CD14-positive monocyte (primary cell): ENCODE data around the gene HSPG2. TPM values are rescaled to one million over a fixed set of nuclear protein-coding genes. Genes with fewer than 3 reads are reported as not detected.

Experiments
- DNase-seq, 3 donors: peaks; one replicate each; pipeline ENCODE4 v3.0.0-alpha.2; 2011 to 2022
- H2AFZ ChIP-seq: 2 replicates; pipeline ENCODE4 v1.6.0; 2012; ENCODE audit warnings: mild to moderate bottlenecking, low read depth, low read length, inconsistent platforms; ENCODE audit not compliant: insufficient read depth, poor library complexity, severe bottlenecking
- H3K27ac ChIP-seq, 2 donors: 1 replicate in 1 of 2; 2 replicates in 1 of 2; pipeline ENCODE4 v1.5.1; 2012 to 2013; ENCODE audit warnings: low read length in 2 of 2, control low read depth in 1 of 2, inconsistent platforms in 1 of 2, low read depth in 1 of 2, mild to moderate bottlenecking in 1 of 2
- H3K27me3 ChIP-seq, 2 donors: one replicate each; pipeline versions ENCODE4 v1.6.0 to v1.6.1; 2011 to 2013; ENCODE audit warnings: low read length in 2 of 2; ENCODE audit not compliant: control insufficient read depth in 2 of 2, insufficient read depth in 2 of 2
- H3K36me3 ChIP-seq, 2 donors: replicated peaks in 1 of 2; 1 replicate in 1 of 2; 2 replicates in 1 of 2; pipeline versions ENCODE4 v1.5.1 to v1.6.1; 2012 to 2013; ENCODE audit warnings: low read length in 2 of 2, control low read depth in 1 of 2, inconsistent platforms in 1 of 2, mild to moderate bottlenecking in 1 of 2; ENCODE audit not compliant: insufficient read depth in 2 of 2, control insufficient read depth in 1 of 2
- H3K4me1 ChIP-seq, 2 donors: 1 replicate in 1 of 2; 2 replicates in 1 of 2; pipeline versions ENCODE4 v1.5.1 to v1.6.1; 2012 to 2013; ENCODE audit warnings: low read length in 2 of 2, control low read depth in 1 of 2, inconsistent platforms in 1 of 2, mild to moderate bottlenecking in 1 of 2, moderate library complexity in 1 of 2; ENCODE audit not compliant: insufficient read depth in 2 of 2, control insufficient read depth in 1 of 2
- H3K4me2 ChIP-seq: replicated peaks from 2 replicates; pipeline ENCODE3; 2012; ENCODE audit warnings: low read length, moderate library complexity, mild to moderate bottlenecking; ENCODE audit not compliant: poor library complexity, severe bottlenecking; ENCODE audit errors: extremely low read depth
- H3K4me3 ChIP-seq, 3 experiments: fragments of 200-600 bp in 1 of 3; sonication (generic) in 1 of 3; replicated peaks in 1 of 3; 1 replicate in 2 of 3; 2 replicates in 1 of 3; pipeline ENCODE4 v1.5.1; 2011 to 2013; ENCODE audit warnings: low read length in 3 of 3, mild to moderate bottlenecking in 3 of 3, control low read depth in 2 of 3, low read depth in 2 of 3, inconsistent platforms in 1 of 3, moderate library complexity in 1 of 3
- H3K79me2 ChIP-seq: 2 replicates; pipeline ENCODE4 v1.6.0; 2012; ENCODE audit warnings: mild to moderate bottlenecking, control low read depth, inconsistent platforms, low read length, moderate library complexity; ENCODE audit not compliant: insufficient read depth
- H3K9ac ChIP-seq: 2 replicates; pipeline ENCODE4 v1.6.0; 2017; ENCODE audit warnings: low read length, mild to moderate bottlenecking; ENCODE audit not compliant: insufficient read depth, poor library complexity, severe bottlenecking
- H3K9me3 ChIP-seq, 2 donors: replicated peaks in 1 of 2; 1 replicate in 1 of 2; 2 replicates in 1 of 2; pipeline versions ENCODE4 v1.5.1 to v1.6.1; 2012 to 2013; ENCODE audit warnings: low read length in 2 of 2, control low read depth in 1 of 2; ENCODE audit not compliant: control insufficient read depth in 1 of 2, insufficient read depth in 1 of 2
- H4K20me1 ChIP-seq: 2 replicates; pipeline ENCODE4 v1.6.0; 2012; ENCODE audit warnings: mild to moderate bottlenecking, low read length, control low read depth, moderate library complexity; ENCODE audit not compliant: insufficient read depth
- H3K27ac Mint-ChIP-seq, 7 donors: one replicate each; pipeline ENCODE4 v1.8.0; 2020; ENCODE audit warnings: mild to moderate bottlenecking in 7 of 7, mixed read lengths in 7 of 7, moderate library complexity in 6 of 7, inconsistent platforms in 2 of 7
- H3K27me3 Mint-ChIP-seq, 3 donors: one replicate each; pipeline ENCODE4 v1.8.0; 2021 to 2022; ENCODE audit warnings: low read depth in 3 of 3, mild to moderate bottlenecking in 3 of 3, mixed read lengths in 3 of 3, moderate library complexity in 3 of 3, inconsistent platforms in 1 of 3
- H3K36me3 Mint-ChIP-seq, 2 donors: one replicate each; pipeline ENCODE4 v1.8.0; 2020; ENCODE audit warnings: mixed read lengths in 2 of 2, inconsistent platforms in 1 of 2, mild to moderate bottlenecking in 1 of 2
- H3K4me1 Mint-ChIP-seq: one replicate; pipeline ENCODE4 v1.8.0; 2020; ENCODE audit warnings: mild to moderate bottlenecking, mixed read lengths
- H3K4me3 Mint-ChIP-seq, 2 donors: one replicate each; pipeline ENCODE4 v1.8.0; 2020; ENCODE audit warnings: mild to moderate bottlenecking in 2 of 2, mixed read lengths in 2 of 2, moderate library complexity in 1 of 2
- H3K9me3 Mint-ChIP-seq, 7 donors: one replicate each; pipeline ENCODE4 v1.8.0; 2020 to 2022; ENCODE audit warnings: mixed read lengths in 7 of 7, mild to moderate bottlenecking in 6 of 7, moderate library complexity in 6 of 7, inconsistent platforms in 2 of 7
- WGBS: methylation state at CpG from one replicate; pipeline ENCODE4 v1.1.5; 2013; ENCODE audit warnings: missing lambda C conversion rate; ENCODE audit not compliant: insufficient coverage; 5-methylcytosine and 5-hydroxymethylcytosine counted together
- intact Hi-C, 2 donors: fragments of 100-400 bp; cut with micrococcal nuclease; formaldehyde crosslinking; loops; one replicate each; pipeline versions ENCODE4 v1.15.0 to v1.15.1; 2023
- polyA plus RNA-seq, 3 donors: library from polyadenylated mRNA; depleted of rRNA in 1 of 3; unstranded in 2 of 3; stranded (reverse) in 1 of 3; fragments of 300-500 nt in 2 of 3; fragments of >200 nt in 1 of 3; fragmentation: Illumina TruSeq in 2 of 3; gene quantifications; 1 replicate in 2 of 3; 2 replicates in 1 of 3; pipeline ENCODE4 v1.2.3, GENCODE V29; 2012 to 2021
- TF ChIP-seq, protein P1 (sequence below): fragments of 200-600 bp; IDR thresholded peaks from one replicate; pipeline ENCODE4 v1.8.0; 2022; ENCODE audit warnings: antibody characterized with exemption, mild to moderate bottlenecking

Gene HSPG2
- polyA plus RNA-seq, 3 donors, result 0.44 TPM; not detected in 2

DNA sequence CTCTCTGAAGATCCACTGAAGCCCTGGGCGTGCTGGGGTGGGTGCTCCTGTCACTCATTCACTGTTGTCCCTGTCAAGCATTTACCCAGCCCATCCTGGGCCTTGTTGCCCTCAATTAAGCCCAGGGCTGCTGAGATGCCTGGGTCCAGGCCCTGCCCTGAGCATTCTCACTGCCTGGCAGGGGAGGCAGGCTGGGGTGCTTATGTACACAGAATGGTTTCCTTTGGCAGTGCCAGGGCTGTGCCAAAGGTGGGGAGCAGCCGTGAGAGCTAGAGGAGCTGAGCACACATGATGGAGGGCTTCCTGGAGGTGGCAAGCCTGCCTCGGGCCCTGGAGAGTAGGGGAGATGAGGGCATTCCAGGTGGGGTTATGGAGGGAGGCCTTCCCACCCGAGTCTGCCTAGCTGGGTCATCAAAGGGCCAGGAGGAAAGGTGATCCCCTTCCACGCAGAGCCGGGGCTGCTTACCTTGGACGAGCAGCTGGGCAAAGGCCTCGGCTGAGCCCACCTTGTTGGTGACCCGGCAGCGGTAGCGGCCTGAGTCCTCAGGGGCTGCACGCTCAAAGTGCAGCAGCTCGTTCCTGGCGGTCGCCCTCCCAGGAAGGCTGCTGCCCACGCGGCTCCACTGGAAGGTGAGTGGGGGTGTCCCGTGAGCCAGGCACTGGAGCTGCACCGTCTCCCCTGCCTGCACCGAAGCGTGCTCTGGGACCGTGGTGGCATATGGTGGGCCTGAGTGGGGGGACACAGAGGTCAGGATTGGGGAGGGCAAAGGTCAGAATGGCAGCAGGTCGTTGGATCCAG, 98.6 kb downstream of the HSPG2 start:
- H3K4me1 ChIP-seq, result no peaks in the 10 kb centered on the region
- 93% methylated on average over 23 of the region's 23 CpGs for WGBS
- H3K9me3 Mint-ChIP-seq, result peaks cover 5 to 15% (median 13%) of the 10 kb centered on the region in 7 donors
- H3K79me2 ChIP-seq, result no peaks in the 10 kb centered on the region
- H3K27me3 Mint-ChIP-seq, result peaks cover 0 to 2% (median 2%) of the 10 kb centered on the region in 3 donors
- intact Hi-C loops, result no loop called here
- H3K4me2 ChIP-seq, result no peak overlapping the region
- no peak overlapping the region for H2AFZ ChIP-seq
- no peak overlapping the region for H3K9ac ChIP-seq
- H3K27ac ChIP-seq, result no peak overlapping the region
- no peaks in the 10 kb centered on the region for H3K36me3 ChIP-seq
- no peak overlapping the region for H3K4me3 Mint-ChIP-seq
- no peaks in the 10 kb centered on the region for H4K20me1 ChIP-seq
- peaks cover 1 to 9% of the 10 kb centered on the region in 2 donors for H3K36me3 Mint-ChIP-seq
- no peak overlapping the region for H3K4me3 ChIP-seq
- peak overlapping the region in 1 of 7 donors; percentile 46 for H3K27ac Mint-ChIP-seq
- no peaks in the 10 kb centered on the region for H3K4me1 Mint-ChIP-seq
- no peaks in the 10 kb centered on the region for H3K27me3 ChIP-seq
- TF ChIP-seq, protein P1, sequence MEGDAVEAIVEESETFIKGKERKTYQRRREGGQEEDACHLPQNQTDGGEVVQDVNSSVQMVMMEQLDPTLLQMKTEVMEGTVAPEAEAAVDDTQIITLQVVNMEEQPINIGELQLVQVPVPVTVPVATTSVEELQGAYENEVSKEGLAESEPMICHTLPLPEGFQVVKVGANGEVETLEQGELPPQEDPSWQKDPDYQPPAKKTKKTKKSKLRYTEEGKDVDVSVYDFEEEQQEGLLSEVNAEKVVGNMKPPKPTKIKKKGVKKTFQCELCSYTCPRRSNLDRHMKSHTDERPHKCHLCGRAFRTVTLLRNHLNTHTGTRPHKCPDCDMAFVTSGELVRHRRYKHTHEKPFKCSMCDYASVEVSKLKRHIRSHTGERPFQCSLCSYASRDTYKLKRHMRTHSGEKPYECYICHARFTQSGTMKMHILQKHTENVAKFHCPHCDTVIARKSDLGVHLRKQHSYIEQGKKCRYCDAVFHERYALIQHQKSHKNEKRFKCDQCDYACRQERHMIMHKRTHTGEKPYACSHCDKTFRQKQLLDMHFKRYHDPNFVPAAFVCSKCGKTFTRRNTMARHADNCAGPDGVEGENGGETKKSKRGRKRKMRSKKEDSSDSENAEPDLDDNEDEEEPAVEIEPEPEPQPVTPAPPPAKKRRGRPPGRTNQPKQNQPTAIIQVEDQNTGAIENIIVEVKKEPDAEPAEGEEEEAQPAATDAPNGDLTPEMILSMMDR, result no peak
- peaks cover 7 to 13% of the 10 kb centered on the region in 2 donors for H3K9me3 ChIP-seq
- DNase-seq, result no peak

DNA sequence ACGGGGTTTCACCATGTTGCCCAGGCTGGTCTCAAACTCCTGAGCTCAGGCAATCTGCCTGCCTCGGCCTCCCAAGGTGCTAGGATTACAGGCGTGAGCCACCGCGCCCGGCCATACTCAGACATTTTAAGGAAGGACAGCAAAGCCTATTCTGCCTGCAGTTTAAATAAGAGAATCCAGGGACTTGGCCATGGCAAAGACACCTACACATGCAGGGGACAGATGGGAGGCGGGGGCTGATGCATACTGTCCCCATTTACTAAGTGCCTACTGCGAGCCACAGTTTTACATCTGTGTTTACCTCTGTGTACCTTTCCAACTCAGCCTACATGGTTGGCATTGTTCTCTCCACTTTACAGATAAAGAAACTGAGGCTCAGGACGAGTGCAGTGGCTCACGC, 99.6 kb downstream of the HSPG2 start:
- Mint-ChIP-seq H3K4me1 (no peaks in the 10 kb centered on the region), H3K27ac (no peak overlapping the region), H3K9me3 (peaks cover 10 to 24% (median 20%) of the 10 kb centered on the region in 7 donors), H3K36me3 (peaks cover 1 to 9% of the 10 kb centered on the region in 2 donors), H3K27me3 (peaks cover 0 to 4% (median 2%) of the 10 kb centered on the region in 3 donors), H3K4me3 (no peak overlapping the region)
- Histone ChIP-seq H3K79me2 (no peaks in the 10 kb centered on the region), H4K20me1 (no peaks in the 10 kb centered on the region), H3K9ac (no peak overlapping the region), H3K27me3 (no peaks in the 10 kb centered on the region), H3K4me3 (no peak overlapping the region), H3K27ac (no peak overlapping the region), H2AFZ (no peak overlapping the region), H3K36me3 (no peaks in the 10 kb centered on the region), H3K4me1 (no peaks in the 10 kb centered on the region), H3K4me2 (no peak overlapping the region), H3K9me3 (peaks cover 7 to 22% of the 10 kb centered on the region in 2 donors)
- TF ChIP-seq, protein P1, result no peak
- DNase-seq, result no peak
- 90% methylated on average over 6 of the region's 10 CpGs for WGBS
- intact Hi-C loops, result no loop called here
